GM20431 (cell line): Measurements from ENCODE around the gene MAST4.

Experiments
- in situ Hi-C: fragments of 300-500 bp; cut with MseI, MboI; formaldehyde crosslinking; loops from one replicate; pipeline ENCODE4 v1.15.0; 2020; ENCODE audit warnings: low sequenced_read_pairs; ENCODE audit not compliant: unreplicated experiment

The MAST4 gene

DNA sequence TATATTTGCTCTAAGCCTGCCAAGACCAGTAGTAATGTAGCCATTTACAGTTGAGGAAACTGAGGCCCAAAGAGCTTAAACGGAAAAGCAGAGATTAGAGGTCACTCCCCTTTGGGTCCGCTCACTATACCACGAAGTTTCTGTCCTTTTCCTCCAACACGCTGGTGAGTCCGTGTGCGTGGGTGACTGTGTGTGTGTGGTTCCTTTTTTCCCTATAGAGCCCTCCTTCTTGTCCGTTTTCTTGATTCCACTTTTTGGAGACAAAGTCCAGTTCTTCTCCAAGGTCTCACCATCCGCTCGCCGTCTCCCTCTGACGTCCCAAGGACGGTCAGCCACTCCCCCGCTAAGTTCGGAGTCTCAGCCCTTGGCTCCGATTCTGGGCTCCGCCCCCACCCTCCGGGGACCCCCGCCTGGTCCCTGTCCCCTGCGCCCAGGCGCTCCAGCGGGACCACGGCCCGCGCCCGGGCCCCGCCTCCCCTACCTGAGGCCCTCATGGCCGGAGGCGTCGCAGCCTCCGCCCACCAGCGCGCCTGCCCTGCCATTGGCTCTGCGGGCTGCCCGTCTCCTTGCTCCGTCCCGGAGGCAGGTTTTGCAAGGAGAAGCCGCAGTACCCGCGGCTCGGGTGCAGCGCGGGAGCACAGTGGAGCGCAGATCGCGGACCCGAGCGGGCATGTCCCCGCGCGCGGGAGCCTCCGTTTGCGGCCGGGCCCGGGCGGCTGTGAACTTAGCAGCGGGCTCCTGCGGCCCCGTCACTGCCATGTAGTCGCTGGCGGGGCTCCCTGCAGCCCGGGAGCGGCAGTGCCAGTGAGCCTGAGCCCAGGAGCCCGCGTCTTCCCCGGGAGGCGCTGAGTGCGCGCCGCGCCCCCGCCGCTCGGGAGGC is at the start of gene MAST4:
Gene MAST4, plus strand, starts transcription at position 638 of the 880 bp plus-strand sequence. CDS start 263 bp downstream, outside the sequence.
- in situ Hi-C loops, result no loop called here

DNA sequence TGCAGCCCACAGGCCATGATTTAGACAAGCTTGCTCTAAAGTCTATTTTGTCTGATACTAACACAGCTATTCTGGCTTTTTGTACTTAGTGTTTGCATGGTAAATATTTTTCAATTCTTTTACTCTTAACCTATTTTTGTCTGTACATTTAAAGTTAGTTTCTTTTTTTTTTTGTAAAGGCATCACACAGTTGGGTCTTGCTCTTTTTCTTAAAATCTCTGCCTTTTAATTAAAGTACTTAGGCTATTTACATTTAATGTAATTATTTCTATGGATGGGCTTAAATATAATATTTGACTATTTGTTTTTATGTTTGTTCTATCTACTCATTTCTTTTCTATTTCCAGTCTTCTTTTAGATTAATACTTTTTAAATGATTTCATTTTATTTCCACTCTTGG is 49.7 kb upstream of the MAST4 start:
- in situ Hi-C loops, result no loop called here

DNA sequence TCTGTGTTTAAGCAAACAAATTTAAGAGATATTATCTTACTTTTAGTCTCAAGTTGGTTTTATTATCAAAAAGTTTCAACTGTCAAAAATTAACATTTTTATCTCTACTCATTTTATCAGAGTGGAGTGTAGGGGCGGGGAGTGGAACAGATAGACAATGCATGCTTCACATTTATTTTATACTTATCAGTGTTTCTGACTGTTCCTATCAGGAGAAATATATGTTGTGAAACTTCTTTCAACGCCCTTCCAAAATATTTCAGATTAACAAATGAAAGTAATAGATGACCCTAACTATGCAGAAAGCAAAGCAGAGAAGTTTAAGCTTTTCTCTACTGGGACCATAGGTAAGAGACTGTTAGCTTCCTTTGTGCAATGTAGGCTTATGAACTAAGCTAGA is 44.9 kb upstream of the MAST4 start:
- in situ Hi-C loops, result no loop called here

DNA sequence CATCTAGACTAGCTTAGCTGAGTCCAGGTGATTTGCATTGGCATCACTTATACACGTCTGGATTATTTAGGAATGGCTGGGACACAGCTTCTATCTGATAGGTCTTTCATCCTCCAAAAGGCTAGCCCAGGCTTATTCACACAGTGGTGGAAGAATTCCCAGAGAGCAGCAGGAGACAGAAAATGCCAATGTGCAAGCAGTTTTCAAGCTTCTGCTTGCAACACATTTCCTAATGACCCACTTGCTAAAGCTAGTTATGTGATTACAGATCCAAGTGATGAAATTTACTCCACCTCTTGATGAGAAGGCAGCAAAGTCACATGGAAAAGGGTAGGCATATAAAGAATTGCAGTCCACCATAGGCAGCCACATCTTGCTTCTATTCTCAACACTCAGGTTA is 44.2 kb upstream of the MAST4 start:
- in situ Hi-C loops, result no loop called here

DNA sequence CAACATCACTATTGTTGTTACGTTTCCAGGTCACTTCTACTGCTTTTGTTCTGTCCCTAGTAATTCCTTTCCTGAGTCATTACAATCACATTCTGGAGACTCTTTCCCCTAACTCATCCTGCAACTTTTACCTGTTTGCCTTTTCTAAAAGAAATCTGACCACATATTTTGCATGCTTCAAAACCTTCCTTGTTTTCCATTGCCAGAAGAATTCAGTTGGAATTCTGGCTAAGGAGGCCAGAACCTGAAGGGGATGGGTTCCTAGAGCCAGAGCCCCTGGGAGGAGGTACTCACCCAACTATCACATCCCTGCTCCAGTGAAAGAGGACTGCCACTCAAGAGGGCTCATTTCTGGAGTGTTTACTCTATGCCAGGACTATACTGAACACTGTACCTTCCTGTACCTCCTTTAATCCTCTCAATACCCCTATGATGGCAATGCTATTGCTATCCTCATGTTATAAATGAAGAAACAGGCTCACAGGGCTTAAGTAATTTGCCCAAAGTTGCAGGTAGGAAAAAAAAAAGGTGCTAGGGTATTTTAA is 42.8 kb upstream of the MAST4 start:
- in situ Hi-C loops, result no loop called here

DNA sequence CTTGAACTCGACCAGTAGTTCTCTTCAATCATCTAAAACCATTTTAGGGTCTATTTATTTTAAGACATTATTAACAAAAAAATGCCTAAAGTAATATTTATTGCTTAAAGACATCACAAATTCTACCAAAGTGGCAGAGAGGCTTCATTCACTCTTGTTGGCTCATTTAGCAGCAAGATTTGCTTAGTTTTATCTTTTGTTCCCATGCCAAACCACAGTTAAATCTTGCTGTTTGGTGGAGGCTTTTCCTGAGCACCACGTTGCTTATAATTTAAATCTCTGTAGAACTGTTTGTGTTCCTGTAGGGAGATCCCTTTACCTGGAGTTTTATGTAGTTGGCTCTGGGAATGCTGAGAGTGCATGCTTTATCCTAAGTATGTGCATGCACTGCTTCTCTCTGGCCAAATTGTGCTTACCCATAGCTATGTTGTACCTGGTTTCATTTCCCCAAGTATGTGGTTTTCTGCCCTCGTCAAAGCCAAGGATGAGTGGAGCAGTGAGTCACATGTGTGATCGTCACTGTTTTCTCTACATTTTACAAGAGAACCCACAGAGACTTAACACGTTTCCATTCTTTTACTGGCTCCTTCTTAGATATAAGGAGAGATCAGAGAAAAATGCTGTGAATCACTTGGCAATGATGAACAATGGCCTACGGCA is 42.1 kb upstream of the MAST4 start:
- in situ Hi-C loops, result no loop called here

DNA sequence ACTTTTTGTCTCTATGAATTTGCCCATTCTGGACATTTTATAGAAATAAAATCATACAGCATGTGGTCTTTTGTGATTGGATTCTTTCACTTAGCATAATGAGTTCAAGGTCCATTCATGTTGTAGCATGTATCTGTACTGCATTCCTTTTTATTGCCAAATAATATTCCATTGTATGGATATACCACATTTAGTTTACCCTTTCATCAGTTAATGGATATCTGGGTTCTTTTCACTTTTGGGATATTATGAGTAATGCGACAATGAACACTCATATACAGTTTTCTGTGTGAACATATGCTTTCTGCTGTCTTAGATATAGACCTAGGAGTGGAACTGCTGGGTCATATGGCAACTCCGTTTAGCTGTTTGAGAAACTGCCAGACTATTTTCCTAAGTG is 41.3 kb upstream of the MAST4 start:
- in situ Hi-C loops, result no loop called here

DNA sequence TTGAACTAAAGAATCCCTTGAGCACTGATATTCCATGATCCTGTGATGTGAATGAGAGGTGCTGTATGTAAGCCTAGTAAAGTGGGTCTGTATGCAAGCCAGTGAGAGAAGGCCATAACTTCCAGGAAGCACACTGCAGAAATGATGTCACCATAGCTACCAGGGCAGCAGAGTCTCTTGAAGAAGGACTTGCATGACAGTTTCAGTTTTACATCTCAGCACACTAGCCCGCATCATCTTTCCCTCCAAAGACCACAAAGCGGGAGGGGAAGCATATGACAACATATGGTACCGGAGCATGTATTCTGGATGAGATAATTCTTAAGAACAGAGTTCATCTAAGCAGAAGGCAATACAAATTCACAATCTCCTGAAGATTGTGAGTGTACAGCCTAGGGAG is 37.6 kb upstream of the MAST4 start:
- in situ Hi-C loops, result no loop called here

DNA sequence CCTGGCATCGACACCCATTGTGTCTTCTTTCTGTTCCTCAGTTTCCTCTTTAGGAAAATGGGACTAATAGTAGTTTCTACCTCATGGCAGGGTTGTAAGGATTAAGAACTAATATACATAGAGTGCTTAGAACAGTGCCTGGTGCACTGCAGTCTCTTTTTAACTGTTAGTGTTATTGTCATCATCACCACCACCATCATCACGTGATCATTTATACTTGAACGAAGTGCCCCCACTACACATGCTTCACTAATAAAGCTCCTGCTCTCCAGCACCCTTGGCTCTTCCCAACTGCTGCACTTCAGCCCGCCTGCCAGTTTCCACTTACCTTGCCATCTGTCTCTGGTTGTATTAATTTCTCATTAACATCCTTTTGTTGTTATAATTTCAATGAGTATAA is 35.8 kb upstream of the MAST4 start:
- in situ Hi-C loops, result no loop called here

DNA sequence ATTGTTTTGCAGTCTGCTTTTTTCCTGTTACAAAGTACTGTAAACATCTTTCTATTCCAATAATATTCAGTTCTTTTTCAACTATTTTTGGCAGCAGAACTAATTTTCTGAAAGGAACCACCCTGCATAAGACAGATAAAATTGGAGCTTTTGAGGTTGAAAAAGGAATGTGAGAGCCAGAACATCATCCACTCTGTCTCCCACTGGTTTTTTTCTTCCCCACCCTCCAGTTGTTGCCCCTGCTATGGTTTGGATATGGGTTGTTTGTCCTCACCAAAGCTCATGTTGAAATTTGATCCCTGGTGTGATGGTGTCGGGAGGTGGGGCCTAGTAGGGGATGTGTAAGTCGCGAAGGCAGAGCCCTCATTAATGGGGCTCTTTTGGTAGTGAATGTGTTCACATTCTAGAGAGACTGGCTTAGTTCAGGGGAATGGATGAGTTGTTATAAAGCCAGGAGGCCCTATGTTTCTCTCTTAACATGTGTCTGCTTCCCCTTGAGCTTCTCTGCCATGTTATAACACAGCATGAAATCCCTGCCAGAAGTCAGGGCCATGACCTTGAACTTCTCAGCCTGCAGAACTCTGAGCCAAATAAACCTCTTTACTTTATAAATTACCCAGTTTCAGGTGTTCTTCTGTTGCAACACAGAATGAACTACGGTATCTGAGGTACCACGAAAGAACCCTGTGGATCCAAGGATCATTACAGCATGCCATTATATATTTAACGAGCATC is 34.8 kb upstream of the MAST4 start:
- in situ Hi-C loops, result no loop called here

DNA sequence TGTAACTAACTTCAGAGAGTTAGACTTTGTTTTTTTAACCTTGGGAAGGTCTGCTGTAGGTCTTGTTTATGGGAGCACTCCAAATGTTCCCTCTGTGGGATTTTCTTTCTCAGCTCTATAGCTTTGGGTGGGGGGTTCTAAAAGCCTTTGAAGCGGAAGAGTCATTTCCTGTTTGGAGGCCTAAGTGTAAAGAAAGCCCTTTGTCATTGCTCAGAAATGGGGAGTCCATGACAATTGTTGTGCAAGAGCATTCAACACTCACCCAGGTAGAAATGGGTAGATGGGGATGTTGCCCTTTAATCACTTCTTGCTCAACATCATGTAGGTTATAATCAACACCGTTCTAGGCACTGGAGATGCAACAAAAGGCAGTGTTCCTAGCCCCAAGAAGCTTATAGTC is 30.3 kb upstream of the MAST4 start:
- in situ Hi-C loops, result no loop called here

DNA sequence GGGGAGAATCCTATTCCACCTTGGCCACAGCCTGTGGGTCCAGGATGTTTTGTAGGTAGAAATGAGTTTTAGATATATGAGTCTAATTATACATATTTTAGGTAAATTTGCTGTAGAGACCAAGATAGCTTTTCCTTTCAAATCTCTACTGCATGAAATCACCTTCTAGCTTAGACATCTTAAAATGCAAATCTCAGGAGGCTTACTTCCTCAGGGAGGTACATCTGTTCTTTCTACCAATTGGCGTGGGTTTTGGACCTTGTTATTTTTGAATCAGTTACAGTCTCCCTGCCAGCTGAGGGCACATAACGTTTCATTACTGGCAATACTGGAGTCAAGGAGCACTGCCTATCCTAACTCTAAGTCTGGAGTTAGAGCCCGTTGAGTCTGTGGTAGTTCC is 28.7 kb upstream of the MAST4 start:
- in situ Hi-C loops, result no loop called here

DNA sequence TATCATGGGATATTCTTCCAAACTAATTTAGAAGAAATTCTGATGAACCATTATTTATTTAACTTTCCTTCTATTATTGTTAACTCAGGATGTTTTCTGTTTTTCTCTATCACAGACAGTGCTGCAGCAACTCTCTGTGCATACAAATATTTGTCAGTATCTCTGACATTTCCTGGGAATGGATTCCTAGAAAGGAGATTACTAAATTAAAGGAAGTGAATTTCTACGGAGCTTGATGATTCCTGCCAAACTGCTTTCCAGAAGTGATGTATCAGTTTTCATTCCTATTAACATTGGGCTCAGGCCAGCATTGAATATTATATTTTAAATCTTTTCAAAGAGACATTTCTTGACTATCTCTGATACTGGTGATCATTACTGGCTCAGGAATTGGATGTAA is 26.0 kb upstream of the MAST4 start:
- in situ Hi-C loops, result no loop called here

DNA sequence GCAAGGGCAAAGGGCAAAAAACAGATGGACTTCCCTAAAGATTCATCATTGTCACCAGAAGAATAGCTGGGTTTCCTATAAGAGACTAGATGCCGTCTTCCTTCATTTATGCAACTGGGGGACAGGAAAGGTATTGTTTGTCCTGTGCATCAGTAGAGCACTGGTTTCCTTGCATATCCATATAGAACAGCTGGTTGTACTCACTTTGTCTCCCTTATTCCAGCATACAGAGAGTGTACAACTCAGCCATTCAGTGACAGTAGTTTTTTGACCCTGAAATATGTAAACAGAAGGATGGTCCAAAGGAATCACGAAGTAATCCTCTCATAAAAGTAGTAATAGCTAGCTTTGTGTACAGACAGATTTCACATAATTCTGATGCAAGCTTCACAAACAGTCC is 22.5 kb upstream of the MAST4 start:
- in situ Hi-C loops, result no loop called here

DNA sequence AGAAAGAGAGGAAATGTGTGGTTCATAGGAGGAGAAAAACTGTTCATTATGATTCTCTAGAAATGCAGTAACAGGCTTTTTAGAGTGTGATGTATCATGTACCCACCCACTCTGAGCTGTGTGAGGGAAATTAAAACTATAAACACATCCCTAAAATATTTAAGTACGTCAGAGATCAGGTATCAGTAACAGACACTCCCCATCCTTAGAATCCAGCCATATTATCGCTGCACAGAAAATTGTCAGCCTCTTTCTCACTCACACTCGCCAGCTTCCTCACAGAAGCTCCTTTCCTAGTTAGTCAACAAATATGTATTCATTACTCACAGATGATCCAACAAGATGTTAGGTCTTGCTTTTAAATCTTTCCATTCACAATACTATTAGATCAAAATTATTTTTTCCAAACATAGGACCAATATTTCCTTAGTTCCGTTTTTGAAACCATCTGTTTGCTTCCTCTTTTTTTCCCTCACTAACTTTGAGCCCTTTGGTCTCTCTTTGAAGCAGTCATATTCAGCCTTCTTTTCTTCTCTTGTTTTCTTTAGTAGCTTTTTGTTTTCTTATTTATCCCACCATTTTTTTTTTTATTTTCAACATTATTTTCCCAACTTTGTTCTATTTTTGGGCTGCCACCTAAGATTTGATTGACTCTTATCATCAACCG is 13.6 kb upstream of the MAST4 start:
- in situ Hi-C loops, result no loop called here

DNA sequence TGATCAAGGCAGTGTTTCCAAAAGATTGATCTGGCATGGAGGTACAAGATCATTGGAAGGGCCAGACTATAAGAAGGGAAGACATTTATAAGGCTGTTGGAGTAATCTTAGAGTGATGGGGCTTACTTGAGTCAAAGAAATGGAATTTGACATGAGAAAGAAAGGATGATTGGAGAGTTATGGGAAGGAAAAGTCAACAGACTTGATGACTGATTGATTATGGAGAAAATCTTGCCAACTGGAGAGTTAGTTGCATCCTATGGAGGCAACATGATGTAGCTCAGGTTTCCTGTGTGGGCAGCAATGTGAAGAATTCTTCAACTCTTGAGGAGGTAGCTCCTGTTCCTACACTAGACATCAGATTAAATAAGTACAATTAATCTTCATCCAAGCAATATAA is 10.9 kb upstream of the MAST4 start:
- in situ Hi-C loops, result no loop called here

DNA sequence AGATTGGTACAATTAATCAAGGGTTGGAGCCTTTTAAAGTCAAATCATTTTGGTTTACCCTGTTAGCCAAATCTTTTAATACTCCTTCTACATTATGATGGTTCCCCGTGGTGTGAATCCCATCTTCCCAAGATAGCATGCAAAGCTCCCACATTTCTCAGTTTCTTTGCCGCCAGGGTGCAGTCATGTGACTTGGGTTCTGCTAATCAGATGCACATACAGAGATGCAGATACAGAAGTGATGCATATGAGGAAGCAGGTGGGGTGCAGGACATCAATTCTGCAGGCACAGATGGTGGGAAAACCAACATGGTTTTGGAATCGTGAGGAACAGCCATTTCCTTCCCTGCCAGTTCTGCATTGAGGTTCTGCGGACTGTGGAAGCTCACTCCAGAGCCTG is 8.4 kb upstream of the MAST4 start:
- in situ Hi-C loops, result no loop called here

DNA sequence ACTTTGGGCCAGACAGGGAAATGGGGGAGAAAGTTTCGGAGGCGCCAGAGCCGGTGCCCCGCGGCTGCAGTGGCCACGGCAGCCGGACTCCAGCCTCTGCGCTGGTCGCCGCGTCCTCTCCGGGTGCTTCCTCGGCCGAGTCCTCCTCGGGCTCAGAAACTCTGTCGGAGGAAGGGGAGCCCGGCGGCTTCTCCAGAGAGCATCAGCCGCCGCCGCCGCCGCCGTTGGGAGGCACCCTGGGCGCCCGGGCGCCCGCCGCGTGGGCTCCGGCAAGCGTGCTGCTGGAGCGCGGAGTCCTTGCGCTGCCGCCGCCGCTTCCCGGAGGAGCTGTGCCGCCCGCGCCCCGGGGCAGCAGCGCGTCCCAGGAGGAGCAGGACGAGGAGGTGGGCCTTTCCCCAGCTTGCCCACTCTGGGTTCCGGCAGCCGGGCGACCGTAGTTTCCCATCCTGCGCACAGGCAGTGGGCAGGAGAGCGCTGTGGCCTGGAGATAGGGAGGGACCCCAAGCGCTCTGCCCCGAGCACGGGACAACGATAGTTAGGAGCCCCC is 516 bp downstream of the MAST4 start:
- in situ Hi-C loops, result no loop called here

DNA sequence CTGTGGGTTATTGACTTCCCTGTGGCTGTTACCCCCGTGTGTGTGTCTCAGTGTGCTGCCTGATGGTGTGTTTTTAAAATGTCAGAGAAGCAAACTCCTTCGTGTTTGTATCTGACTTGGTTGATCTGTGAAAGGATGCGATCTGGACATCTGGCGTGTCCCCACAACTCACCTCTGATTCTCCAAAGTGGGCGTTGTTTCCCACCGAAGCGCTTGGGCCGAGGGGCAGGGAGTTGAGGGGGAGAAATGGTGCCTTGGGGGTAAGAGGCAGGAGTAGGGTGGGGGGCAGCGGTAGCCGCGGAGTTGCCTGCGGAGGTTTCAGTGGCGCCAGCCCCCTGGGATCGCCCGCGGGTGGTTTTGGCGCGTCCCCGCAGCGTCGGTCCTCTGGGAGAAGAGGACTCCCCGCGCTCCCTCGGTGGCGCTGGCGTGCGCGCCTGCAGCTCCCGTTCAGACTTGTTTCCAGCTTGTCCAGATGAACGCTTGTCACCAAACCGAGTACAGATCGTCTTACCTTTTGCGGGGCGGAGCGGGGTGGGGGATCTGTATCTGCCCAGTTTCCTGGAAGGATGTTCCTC is 1.1 kb downstream of the MAST4 start:
- in situ Hi-C loops, result no loop called here

DNA sequence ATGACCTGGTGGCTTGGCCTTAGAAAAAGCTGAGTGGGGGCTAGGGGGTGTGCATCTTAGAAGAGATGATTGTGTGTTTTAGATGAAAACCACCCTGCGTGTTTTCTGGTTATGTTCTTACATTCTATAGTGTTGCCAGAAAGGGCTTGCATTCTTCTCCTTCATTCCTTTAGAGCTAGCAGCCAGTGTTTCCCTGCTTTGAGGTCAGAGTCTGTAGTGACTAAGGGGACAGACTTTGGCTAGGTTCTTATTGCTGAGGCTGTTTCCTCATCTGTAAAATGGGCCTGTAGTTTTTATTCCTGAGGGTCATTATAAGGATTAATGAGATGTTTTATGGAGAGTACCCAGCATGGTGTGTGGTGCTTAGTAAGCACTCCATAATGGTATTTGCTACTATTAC is 6.4 kb downstream of the MAST4 start:
- in situ Hi-C loops, result no loop called here
